ENCODE measurements around the gene SPTBN2. TPM values are rescaled to one million over a fixed set of nuclear protein-coding genes. Genes with fewer than 3 reads are reported as not detected.

Gene SPTBN2
- total RNA-seq, 2 donors from 2014 or later = 0.69 to 1.5 TPM

GRCh38 chr11:66706989-66707388, 22.0 kb downstream of the SPTBN2 start:
- DNase-seq (no peak), ATAC-seq (replicated peaks in 1 of 2) (no peak)
- Mint-ChIP-seq H3K9me3 (no peaks in the 10 kb centered on the region), H3K4me1 (ENCODE audit: low read depth) (no peaks in the 10 kb centered on the region), H3K27ac (no peak overlapping the region), H3K36me3 (ENCODE audit: insufficient read depth in 2 of 2) (no peaks in the 10 kb centered on the region), H3K27me3 (ENCODE audit: low read depth) (no peaks in the 10 kb centered on the region), H3K4me3 (no peak overlapping the region)

DNA sequence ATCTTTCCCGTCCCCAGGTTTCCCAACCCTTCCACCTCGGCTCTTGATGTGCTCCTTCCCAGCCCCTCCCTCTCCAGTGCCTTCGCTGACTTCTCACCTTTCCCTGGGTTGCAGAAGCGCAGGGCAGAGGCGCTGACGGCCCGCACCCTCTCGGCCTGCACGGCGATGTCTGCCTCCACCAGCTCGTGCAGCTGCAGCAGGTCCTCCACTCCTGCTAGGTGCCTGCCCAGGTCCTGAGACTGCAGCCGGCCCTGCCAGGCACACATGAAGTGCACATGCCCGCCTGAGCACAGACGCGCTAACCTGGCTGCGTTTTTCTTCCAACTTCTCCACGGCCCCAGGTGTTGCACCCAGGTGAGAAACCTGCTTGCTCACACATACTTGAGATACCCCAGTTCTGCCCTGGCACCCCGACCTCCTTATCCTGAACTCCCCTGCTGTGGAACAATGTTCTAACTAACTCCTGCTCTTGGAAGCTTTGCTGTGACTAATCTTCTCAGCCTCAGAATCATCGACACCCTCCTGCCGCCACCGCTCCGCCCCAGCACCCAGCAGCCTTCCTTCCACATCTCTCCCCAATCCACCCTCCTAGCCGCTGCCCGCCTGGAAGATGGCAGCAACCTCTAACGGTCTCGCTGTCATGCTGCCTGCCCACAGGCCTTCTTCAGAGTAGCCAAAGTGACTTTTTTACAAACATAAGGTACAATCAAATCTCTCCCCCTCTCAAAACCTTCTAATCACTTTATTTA, 23.3 kb downstream of the SPTBN2 start:
- Mint-ChIP-seq H3K27ac (no peak overlapping the region), H3K36me3 (ENCODE audit: insufficient read depth in 2 of 2) (no peaks in the 10 kb centered on the region), H3K27me3 (ENCODE audit: low read depth) (no peaks in the 10 kb centered on the region), H3K9me3 (no peaks in the 10 kb centered on the region), H3K4me3 (no peak overlapping the region), H3K4me1 (ENCODE audit: low read depth) (no peaks in the 10 kb centered on the region)
- ATAC-seq (replicated peaks in 1 of 2) (no peak), DNase-seq (no peak)

DNA sequence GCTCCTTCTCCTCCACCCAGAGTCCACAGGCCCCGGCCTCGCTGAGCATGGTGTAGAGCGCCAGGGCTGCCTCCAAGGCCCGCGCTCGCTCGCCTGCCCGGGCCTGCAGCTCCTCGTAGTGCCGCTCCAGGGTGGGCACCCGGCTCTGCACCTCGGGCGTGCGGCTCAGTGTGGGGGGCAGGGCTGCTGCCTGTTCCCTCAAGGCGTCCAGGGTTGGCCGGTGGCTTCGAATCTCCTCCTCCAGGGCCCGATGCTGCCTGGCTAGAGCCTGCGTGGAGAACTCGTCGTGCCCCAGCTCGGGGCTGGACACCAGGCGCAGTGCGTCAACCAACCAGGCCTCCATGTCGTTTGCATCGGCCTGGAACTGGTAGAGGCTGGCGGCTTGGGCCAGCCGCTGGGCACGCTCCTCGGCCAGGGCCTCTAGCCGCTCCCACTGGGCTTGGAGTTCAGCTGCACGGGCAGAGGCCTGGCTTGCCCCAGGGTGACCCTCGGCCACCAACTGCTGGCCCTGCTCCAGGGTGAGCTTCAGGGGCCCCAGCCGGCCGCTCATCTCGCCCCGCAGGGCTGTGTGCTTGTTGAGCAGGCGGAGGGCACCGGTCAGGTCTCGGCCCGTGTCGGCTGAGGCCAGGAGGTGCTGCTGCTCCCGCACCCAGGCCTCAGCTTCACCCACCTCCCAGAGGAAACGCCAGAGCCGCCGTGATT, 24.2 kb downstream of the SPTBN2 start:
- Mint-ChIP-seq H3K27me3 (ENCODE audit: low read depth) (no peaks in the 10 kb centered on the region), H3K27ac (no peak overlapping the region), H3K9me3 (no peaks in the 10 kb centered on the region), H3K4me3 (no peak overlapping the region), H3K36me3 (ENCODE audit: insufficient read depth in 2 of 2) (no peaks in the 10 kb centered on the region), H3K4me1 (ENCODE audit: low read depth) (no peaks in the 10 kb centered on the region)
- ATAC-seq (replicated peaks in 1 of 2) (no peak), DNase-seq (no peak)

DNA sequence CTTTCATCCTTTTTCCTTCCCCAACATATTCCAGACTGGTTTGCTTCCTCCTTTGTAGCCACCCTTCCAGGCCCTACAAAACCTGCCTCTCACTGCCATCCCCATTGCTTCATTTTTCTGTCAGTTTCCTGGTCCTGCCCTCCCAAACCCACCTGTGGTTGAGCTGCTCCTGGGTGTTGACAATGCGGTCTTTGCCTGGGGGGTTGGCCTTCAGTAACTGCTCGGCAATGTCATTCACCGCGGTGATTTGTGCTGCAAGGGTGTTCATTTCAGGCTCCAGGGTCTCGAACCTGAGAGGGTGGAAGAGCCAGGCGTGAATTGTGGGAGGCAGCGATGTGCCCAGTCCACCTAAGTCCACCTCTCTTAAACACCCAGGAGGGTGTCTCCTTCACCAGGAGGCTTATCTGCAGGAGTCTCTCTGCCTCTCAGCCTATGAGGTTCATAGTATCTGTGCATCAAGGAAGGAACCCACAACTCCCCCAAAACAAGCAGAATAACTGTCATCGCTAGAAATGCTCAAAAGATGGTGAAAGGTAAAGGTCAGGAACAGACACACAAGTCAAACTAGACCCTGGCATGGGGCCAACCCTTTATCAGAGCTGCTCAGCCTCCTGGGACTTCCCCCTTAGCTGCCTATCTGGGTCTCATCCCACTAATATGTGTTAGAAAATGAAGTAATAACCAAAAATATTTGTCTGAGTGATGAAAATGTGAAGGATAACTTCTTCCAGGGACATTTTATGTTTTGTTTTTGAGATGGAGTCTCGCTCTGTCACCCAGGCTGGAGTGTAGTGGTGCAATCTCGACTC, 27.4 kb downstream of the SPTBN2 start:
- no peaks in the 10 kb centered on the region for H3K4me1 Mint-ChIP-seq (ENCODE audit: low read depth)
- ATAC-seq (replicated peaks in 1 of 2) (no peak), DNase-seq (no peak)
- H3K9me3 Mint-ChIP-seq = no peaks in the 10 kb centered on the region
- H3K27ac Mint-ChIP-seq = no peak overlapping the region
- no peaks in the 10 kb centered on the region for H3K36me3 Mint-ChIP-seq (ENCODE audit: insufficient read depth in 2 of 2)
- no peak overlapping the region for H3K4me3 Mint-ChIP-seq
- H3K27me3 Mint-ChIP-seq (ENCODE audit: low read depth) = no peaks in the 10 kb centered on the region

DNA sequence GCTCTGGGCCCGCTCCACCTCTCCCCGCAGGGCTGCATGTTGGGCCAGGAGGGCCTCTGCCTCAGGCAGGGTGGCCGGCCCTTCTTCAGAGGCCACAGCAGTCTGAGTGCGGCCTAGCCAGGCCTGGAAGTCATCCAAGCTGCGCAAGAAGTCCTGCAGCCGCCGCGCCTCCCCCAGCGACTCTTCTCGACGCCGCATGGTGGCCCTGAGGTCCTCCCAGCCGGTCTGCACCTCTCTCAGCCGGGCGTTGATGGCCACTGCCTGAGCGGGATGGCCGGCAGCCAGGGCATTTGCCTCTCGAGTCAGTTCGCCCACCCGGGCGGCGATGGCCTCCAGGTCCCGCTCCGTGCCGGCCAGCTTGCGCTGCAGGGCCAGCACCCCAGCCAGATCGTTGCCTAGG, 28.3 kb downstream of the SPTBN2 start:
- Mint-ChIP-seq H3K27ac (no peak overlapping the region), H3K27me3 (ENCODE audit: low read depth) (no peaks in the 10 kb centered on the region), H3K4me1 (ENCODE audit: low read depth) (no peaks in the 10 kb centered on the region), H3K4me3 (no peak overlapping the region), H3K9me3 (no peaks in the 10 kb centered on the region), H3K36me3 (ENCODE audit: insufficient read depth in 2 of 2) (no peaks in the 10 kb centered on the region)
- DNase-seq = no peak
- no peak for ATAC-seq (replicated peaks in 1 of 2)

- ATAC-seq (replicated peaks in 1 of 2) = no peak
- H3K4me1 Mint-ChIP-seq (ENCODE audit: low read depth) = peaks cover under 1% of the 10 kb centered on the region
- no peak overlapping the region for H3K4me3 Mint-ChIP-seq
- no peaks in the 10 kb centered on the region for H3K9me3 Mint-ChIP-seq
- H3K36me3 Mint-ChIP-seq (ENCODE audit: insufficient read depth in 2 of 2) = no peaks in the 10 kb centered on the region
- H3K27ac Mint-ChIP-seq = no peak overlapping the region
- no peak for DNase-seq
- no peaks in the 10 kb centered on the region for H3K27me3 Mint-ChIP-seq (ENCODE audit: low read depth)
These were observed 28.7 kb downstream of the SPTBN2 start for GRCh38 chr11:66700337-66700736.

DNA sequence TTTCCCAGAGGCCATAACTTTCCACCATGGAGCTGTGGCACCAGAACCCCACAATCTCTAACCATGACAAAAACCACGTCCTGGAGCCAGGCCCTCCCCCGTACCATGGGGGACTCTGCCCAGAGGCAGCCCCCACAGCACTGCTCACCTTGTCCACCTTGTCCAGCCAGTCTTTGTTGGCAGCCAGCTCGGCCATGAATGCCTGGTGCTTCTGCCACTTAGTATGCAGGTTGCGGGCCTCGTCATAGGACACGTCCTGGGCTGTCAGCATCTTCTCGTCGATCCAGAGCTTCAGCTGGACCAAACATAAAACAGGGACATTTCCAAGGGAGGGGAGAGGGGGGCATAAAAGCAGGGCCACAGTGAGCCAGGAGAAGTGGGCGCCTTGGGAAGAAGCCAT, 30.5 kb downstream of the SPTBN2 start:
- Mint-ChIP-seq H3K4me1 (ENCODE audit: low read depth) (peaks cover 5% of the 10 kb centered on the region), H3K9me3 (no peaks in the 10 kb centered on the region), H3K27me3 (ENCODE audit: low read depth) (no peaks in the 10 kb centered on the region), H3K36me3 (ENCODE audit: insufficient read depth in 2 of 2) (no peaks in the 10 kb centered on the region), H3K27ac (no peak overlapping the region), H3K4me3 (no peak overlapping the region)
- ATAC-seq (replicated peaks in 1 of 2) (no peak), DNase-seq (no peak)

- Mint-ChIP-seq H3K9me3 (no peaks in the 10 kb centered on the region), H3K36me3 (ENCODE audit: insufficient read depth in 2 of 2) (no peaks in the 10 kb centered on the region), H3K4me3 (no peak overlapping the region), H3K27me3 (ENCODE audit: low read depth) (no peaks in the 10 kb centered on the region), H3K27ac (no peak overlapping the region), H3K4me1 (ENCODE audit: low read depth) (peaks cover 5% of the 10 kb centered on the region)
- DNase-seq = no peak
- no peak for ATAC-seq (replicated peaks in 1 of 2)
These were observed 31.0 kb downstream of the SPTBN2 start for GRCh38 chr11:66697988-66698387.

DNA sequence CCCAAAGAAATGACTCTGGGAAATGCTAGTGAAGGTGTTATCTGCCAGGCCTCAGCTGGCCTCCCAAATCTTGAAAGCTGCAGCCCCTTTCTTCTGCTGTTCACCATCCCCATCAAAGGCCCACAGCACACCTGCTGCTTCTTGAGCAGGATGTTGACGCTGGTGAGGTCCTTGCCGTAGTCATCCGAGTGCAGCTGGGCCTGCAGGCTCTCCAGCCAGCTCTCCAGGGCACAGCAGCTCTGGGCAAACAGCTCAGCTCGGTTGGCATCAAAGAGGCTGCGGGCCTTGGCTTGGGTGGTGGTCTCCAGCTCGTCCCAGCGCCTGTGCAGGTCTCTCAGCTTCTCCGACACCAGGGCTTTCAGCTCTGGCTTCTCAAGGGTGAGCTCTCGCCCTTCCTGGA, 32.9 kb downstream of the SPTBN2 start:
- H3K27me3 Mint-ChIP-seq (ENCODE audit: low read depth) = no peaks in the 10 kb centered on the region
- ATAC-seq (replicated peaks in 1 of 2) = no peak
- no peaks in the 10 kb centered on the region for H3K9me3 Mint-ChIP-seq
- DNase-seq = no peak
- H3K27ac Mint-ChIP-seq = no peak overlapping the region
- no peak overlapping the region for H3K4me3 Mint-ChIP-seq
- H3K4me1 Mint-ChIP-seq (ENCODE audit: low read depth) = peaks cover 5% of the 10 kb centered on the region
- no peaks in the 10 kb centered on the region for H3K36me3 Mint-ChIP-seq (ENCODE audit: insufficient read depth in 2 of 2)

GRCh38 chr11:66694732-66695207, 34.2 kb downstream of the SPTBN2 start:
- Mint-ChIP-seq H3K36me3 (ENCODE audit: insufficient read depth in 2 of 2) (no peaks in the 10 kb centered on the region), H3K4me3 (no peak overlapping the region), H3K9me3 (no peaks in the 10 kb centered on the region), H3K4me1 (ENCODE audit: low read depth) (peaks cover 5% of the 10 kb centered on the region), H3K27ac (no peak overlapping the region), H3K27me3 (ENCODE audit: low read depth) (no peaks in the 10 kb centered on the region)
- DNase-seq (peak; percentile 84 to 87), ATAC-seq (replicated peaks in 1 of 2) (peak; percentile 91 to 92)

DNA sequence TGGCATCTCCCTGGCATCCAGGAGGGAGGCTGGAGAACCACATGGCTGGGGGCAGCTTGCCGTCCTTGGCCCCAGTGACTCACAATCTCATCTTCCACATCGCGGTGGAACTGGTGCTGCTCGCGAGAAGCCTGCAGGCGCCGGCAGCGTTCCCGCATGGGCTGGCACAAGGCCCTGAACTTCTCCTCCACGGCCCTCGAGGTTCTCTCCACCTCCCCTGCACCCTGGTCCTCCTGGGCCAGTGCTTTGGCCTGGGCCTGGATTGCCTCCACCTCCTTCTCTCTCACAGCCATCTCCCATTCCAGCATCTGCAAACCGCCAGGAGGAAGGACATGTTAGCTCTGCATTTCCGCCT, 35.0 kb downstream of the SPTBN2 start:
- H3K36me3 Mint-ChIP-seq (ENCODE audit: insufficient read depth in 2 of 2) = no peaks in the 10 kb centered on the region
- H3K9me3 Mint-ChIP-seq = no peaks in the 10 kb centered on the region
- H3K27ac Mint-ChIP-seq = no peak overlapping the region
- DNase-seq (no peak), ATAC-seq (replicated peaks in 1 of 2) (no peak)
- peaks cover 5% of the 10 kb centered on the region for H3K4me1 Mint-ChIP-seq (ENCODE audit: low read depth)
- no peak overlapping the region for H3K4me3 Mint-ChIP-seq
- H3K27me3 Mint-ChIP-seq (ENCODE audit: low read depth) = no peaks in the 10 kb centered on the region

GRCh38 chr11:66693356-66694055, 35.5 kb downstream of the SPTBN2 start:
- Mint-ChIP-seq H3K36me3 (ENCODE audit: insufficient read depth in 2 of 2) (no peaks in the 10 kb centered on the region), H3K27ac (no peak overlapping the region), H3K9me3 (no peaks in the 10 kb centered on the region), H3K4me3 (no peak overlapping the region), H3K27me3 (ENCODE audit: low read depth) (no peaks in the 10 kb centered on the region), H3K4me1 (ENCODE audit: low read depth) (peaks cover 5% of the 10 kb centered on the region)
- no peak for ATAC-seq (replicated peaks in 1 of 2)
- no peak for DNase-seq

- Mint-ChIP-seq H3K9me3 (no peaks in the 10 kb centered on the region), H3K27me3 (ENCODE audit: low read depth) (no peaks in the 10 kb centered on the region), H3K27ac (no peak overlapping the region), H3K4me3 (no peak overlapping the region), H3K4me1 (ENCODE audit: low read depth) (peaks cover 5% of the 10 kb centered on the region), H3K36me3 (ENCODE audit: insufficient read depth in 2 of 2) (no peaks in the 10 kb centered on the region)
- DNase-seq (no peak), ATAC-seq (replicated peaks in 1 of 2) (no peak)
These were observed 36.1 kb downstream of the SPTBN2 start for GRCh38 chr11:66692871-66693331.
